Measurements from ENCODE around the gene SAMD14.

SAMD14 gene

GRCh38 chr17:50060951-50061712 lies 68.8 kb downstream of the SAMD14 start:
- H3K4me2 ChIP-seq (ENCODE audit: insufficient read depth, low read length) = no peak overlapping the region
- no peak for DNase-seq
- H3K9ac ChIP-seq (ENCODE audit: low read depth, low read length) = no peak overlapping the region
- ATAC-seq (ENCODE audit: insufficient read depth, low read depth) = no peak
- H3K27me3 ChIP-seq (ENCODE audit: insufficient read depth, low read length, poor library complexity) = peaks cover 50% of the 10 kb centered on the region
- H3K4me3 ChIP-seq (ENCODE audit: low read depth in 1 of 2, low read length in 2 of 2) = no peak overlapping the region
- H2AFZ ChIP-seq (ENCODE audit: low read depth, low read length) = no peak overlapping the region
- H3K4me1 ChIP-seq (ENCODE audit: insufficient read depth, low read length) = peaks cover 9% of the 10 kb centered on the region
- H3K9me3 ChIP-seq (ENCODE audit: insufficient read depth, low read length, severe bottlenecking) = no peaks in the 10 kb centered on the region
- peaks cover 22% of the 10 kb centered on the region for H4K20me1 ChIP-seq (ENCODE audit: insufficient read depth, low read length)
- no peak overlapping the region for H3K27ac ChIP-seq (ENCODE audit: low read length)
- no peaks in the 10 kb centered on the region for H3K36me3 ChIP-seq (ENCODE audit: insufficient read depth, low read length)
- no peaks in the 10 kb centered on the region for H3K79me2 ChIP-seq (ENCODE audit: insufficient read depth, low read length)
- TF ChIP-seq CTCF (IDR thresholded peaks at IDR 0.05; ENCODE audit: borderline replicate concordance, extremely low read depth, low read length, poor library complexity, severe bottlenecking) = no peak
- no peak for TF ChIP-seq EZH2 (IDR thresholded peaks at IDR 0.05; ENCODE audit: borderline replicate concordance, low read depth, low read length, severe bottlenecking)

Measured in DND-41 (cell line).